NB4 (cell line): ENCODE measurements around the gene CASP9.

Source experiments
- MAX ChIP-seq: IDR thresholded peaks from 2 replicates; pipeline ENCODE4 v1.6.1; 2011; ENCODE audit warnings: low read depth, low read length
- MYC ChIP-seq: IDR thresholded peaks from 2 replicates; pipeline ENCODE4 v1.6.1; 2011; ENCODE audit warnings: low read depth, low read length
- POLR2A ChIP-seq: IDR thresholded peaks from 2 replicates; pipeline ENCODE4 v1.6.1; 2011; ENCODE audit warnings: mild to moderate bottlenecking; ENCODE audit not compliant: insufficient read length; ENCODE audit errors: extremely low read depth
- TF ChIP-seq, protein P1 (sequence below): IDR thresholded peaks from one replicate; pipeline ENCODE4 v1.5.1; 2012; ENCODE audit warnings: low read depth, low read length

DNA sequence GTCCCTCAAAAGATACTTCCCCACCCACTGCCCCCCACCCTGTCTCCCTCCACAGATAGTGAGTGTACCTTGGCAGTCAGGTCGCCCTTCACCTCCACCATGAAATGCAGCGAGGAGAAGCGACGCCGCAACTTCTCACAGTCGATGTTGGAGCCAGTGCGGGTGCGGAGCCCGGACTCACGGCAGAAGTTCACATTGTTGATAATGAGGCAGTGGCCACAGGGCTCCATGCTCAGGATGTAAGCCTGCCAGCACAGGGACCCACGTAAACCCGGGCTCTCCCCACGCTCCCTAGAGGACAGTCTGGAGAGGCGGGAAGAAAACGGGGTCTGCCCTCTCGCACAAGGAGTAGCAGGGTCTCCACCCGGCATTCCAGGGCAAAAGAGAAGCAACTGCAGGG, 17.2 kb downstream of the CASP9 start:
- TF ChIP-seq, protein P1, sequence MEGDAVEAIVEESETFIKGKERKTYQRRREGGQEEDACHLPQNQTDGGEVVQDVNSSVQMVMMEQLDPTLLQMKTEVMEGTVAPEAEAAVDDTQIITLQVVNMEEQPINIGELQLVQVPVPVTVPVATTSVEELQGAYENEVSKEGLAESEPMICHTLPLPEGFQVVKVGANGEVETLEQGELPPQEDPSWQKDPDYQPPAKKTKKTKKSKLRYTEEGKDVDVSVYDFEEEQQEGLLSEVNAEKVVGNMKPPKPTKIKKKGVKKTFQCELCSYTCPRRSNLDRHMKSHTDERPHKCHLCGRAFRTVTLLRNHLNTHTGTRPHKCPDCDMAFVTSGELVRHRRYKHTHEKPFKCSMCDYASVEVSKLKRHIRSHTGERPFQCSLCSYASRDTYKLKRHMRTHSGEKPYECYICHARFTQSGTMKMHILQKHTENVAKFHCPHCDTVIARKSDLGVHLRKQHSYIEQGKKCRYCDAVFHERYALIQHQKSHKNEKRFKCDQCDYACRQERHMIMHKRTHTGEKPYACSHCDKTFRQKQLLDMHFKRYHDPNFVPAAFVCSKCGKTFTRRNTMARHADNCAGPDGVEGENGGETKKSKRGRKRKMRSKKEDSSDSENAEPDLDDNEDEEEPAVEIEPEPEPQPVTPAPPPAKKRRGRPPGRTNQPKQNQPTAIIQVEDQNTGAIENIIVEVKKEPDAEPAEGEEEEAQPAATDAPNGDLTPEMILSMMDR, result no peak
- TF ChIP-seq POLR2A, result no peak
- TF ChIP-seq MAX, result no peak
- TF ChIP-seq MYC, result no peak
